Central memory CD8-positive, alpha-beta T cell (primary cell): ENCODE measurements around the gene C4B.
A peak's percentile ranks its signal among the peaks of the same experiment; 100 is the strongest.
"Not testable (repeated sequence)": the region's sequence is repeated elsewhere in the genome, so short reads cannot be mapped to it uniquely, and the experiment has no call there.

Source experiments
- ATAC-seq: fragments of 150-1000 bp; cut with Tn5 transposase; replicated peaks from 2 replicates; pipeline ENCODE4 v1.10.0; 2022; ENCODE audit warnings: mild to moderate bottlenecking, moderate FRiP score, moderate number of reproducible peaks; ENCODE audit not compliant: poor library complexity, severe bottlenecking; ENCODE audit errors: extremely low read depth
- DNase-seq, 2 donors: peaks; one replicate each; pipeline ENCODE4 v3.0.0; 2021; ENCODE audit warnings: low spot score in 2 of 2
- H3K27ac Mint-ChIP-seq: one replicate; pipeline ENCODE4 v1.8.0; 2022; ENCODE audit warnings: low read depth, mild to moderate bottlenecking, moderate library complexity, mixed read lengths
- H3K27me3 Mint-ChIP-seq: one replicate; pipeline ENCODE4 v1.8.0; 2022; ENCODE audit warnings: mixed read lengths
- H3K36me3 Mint-ChIP-seq: one replicate; pipeline ENCODE4 v1.8.0; 2022; ENCODE audit warnings: mild to moderate bottlenecking, moderate library complexity, mixed read lengths; ENCODE audit not compliant: insufficient read depth
- H3K4me1 Mint-ChIP-seq: one replicate; pipeline ENCODE4 v1.8.0; 2022; ENCODE audit warnings: mixed read lengths
- H3K4me3 Mint-ChIP-seq: one replicate; pipeline ENCODE4 v1.8.0; 2022; ENCODE audit warnings: mild to moderate bottlenecking, moderate library complexity, mixed read lengths
- H3K9me3 Mint-ChIP-seq: one replicate; pipeline ENCODE4 v1.8.0; 2022; ENCODE audit warnings: mixed read lengths

The C4B gene

GRCh38 chr6:31971993-31972708, 42.4 kb upstream of the C4B start, which contains the start of gene DXO:
DXO (minus strand) TSS chr6:31972138; CDS start chr6:31971675, 463 bp downstream.
- ATAC-seq (peak; percentile 96), DNase-seq (peak; percentile 95 to 100)
- Mint-ChIP-seq H3K36me3 (peaks cover 29% of the 10 kb centered on the region), H3K4me1 (peaks cover 45% of the 10 kb centered on the region), H3K9me3 (no peaks in the 10 kb centered on the region), H3K27ac (peak within 1 kb of the TSS; percentile 99), H3K27me3 (no peaks in the 10 kb centered on the region), H3K4me3 (peak within 1 kb of the TSS; percentile 81)

GRCh38 chr6:31972709-31973350, 41.8 kb upstream of the C4B start:
- peaks cover 39% of the 10 kb centered on the region for H3K4me1 Mint-ChIP-seq
- ATAC-seq, result no peak
- H3K4me3 Mint-ChIP-seq, result peak overlapping the region; percentile 81
- H3K27ac Mint-ChIP-seq, result peak overlapping the region; percentile 99
- no peaks in the 10 kb centered on the region for H3K9me3 Mint-ChIP-seq
- peaks cover 25% of the 10 kb centered on the region for H3K36me3 Mint-ChIP-seq
- DNase-seq, result no peak
- no peaks in the 10 kb centered on the region for H3K27me3 Mint-ChIP-seq

- not testable (repeated sequence) for H3K27me3 Mint-ChIP-seq, ATAC-seq
Measured at GRCh38 chr6:31976065-31976464, 38.5 kb upstream of the C4B start.

GRCh38 chr6:31977816-31978431, 36.7 kb upstream of the C4B start:
- Mint-ChIP-seq H3K4me3 (no peak overlapping the region), H3K27me3 (no peaks in the 10 kb centered on the region), H3K36me3 (peaks cover 3% of the 10 kb centered on the region), H3K4me1 (peaks cover 12% of the 10 kb centered on the region), H3K9me3 (no peaks in the 10 kb centered on the region), H3K27ac (no peak overlapping the region)
- DNase-seq, result peak in 1 of 2 donors; percentile 6
- no peak for ATAC-seq

More at GRCh38 chr6:31976065-31976464, 38.5 kb upstream of the C4B start:
- H3K9me3 Mint-ChIP-seq, DNase-seq, H3K27ac Mint-ChIP-seq, H3K4me3 Mint-ChIP-seq: not testable (repeated sequence)
- H3K4me1 Mint-ChIP-seq, result peaks cover 24% of the 10 kb centered on the region
- peaks cover 19% of the 10 kb centered on the region for H3K36me3 Mint-ChIP-seq

- no peaks in the 10 kb centered on the region for H3K27me3 Mint-ChIP-seq
- H3K36me3 Mint-ChIP-seq, result no peaks in the 10 kb centered on the region
- H3K4me1 Mint-ChIP-seq, result peaks cover 3% of the 10 kb centered on the region
- H3K9me3 Mint-ChIP-seq, result no peaks in the 10 kb centered on the region
- no peak overlapping the region for H3K27ac Mint-ChIP-seq
- ATAC-seq (no peak), DNase-seq (no peak)
- no peak overlapping the region for H3K4me3 Mint-ChIP-seq
Measured at GRCh38 chr6:31978831-31979230, 35.8 kb upstream of the C4B start.

- Mint-ChIP-seq H3K27ac (peak overlapping the region; percentile 44), H3K36me3 (no peaks in the 10 kb centered on the region), H3K4me3 (no peak overlapping the region), H3K27me3 (no peaks in the 10 kb centered on the region), H3K9me3 (no peaks in the 10 kb centered on the region), H3K4me1 (no peaks in the 10 kb centered on the region)
- no peak for ATAC-seq
- DNase-seq, result no peak
Measured at GRCh38 chr6:31979238-31979898, 35.2 kb upstream of the C4B start.

- not testable (repeated sequence) for DNase-seq, H3K36me3 Mint-ChIP-seq, ATAC-seq, H3K4me1 Mint-ChIP-seq, H3K4me3 Mint-ChIP-seq, H3K9me3 Mint-ChIP-seq, H3K27me3 Mint-ChIP-seq
- H3K27ac Mint-ChIP-seq, result peak overlapping the region; percentile 44
Measured at GRCh38 chr6:31980195-31980876, 34.3 kb upstream of the C4B start.

- ATAC-seq, H3K27me3 Mint-ChIP-seq, H3K4me3 Mint-ChIP-seq, DNase-seq, H3K4me1 Mint-ChIP-seq, H3K9me3 Mint-ChIP-seq, H3K36me3 Mint-ChIP-seq, H3K27ac Mint-ChIP-seq: not testable (repeated sequence)
Measured at GRCh38 chr6:31980998-31981397, 33.6 kb upstream of the C4B start.

- H3K4me1 Mint-ChIP-seq, H3K27me3 Mint-ChIP-seq, H3K27ac Mint-ChIP-seq, ATAC-seq, DNase-seq, H3K9me3 Mint-ChIP-seq, H3K36me3 Mint-ChIP-seq, H3K4me3 Mint-ChIP-seq: not testable (repeated sequence)
Measured at GRCh38 chr6:31981744-31982143, 32.9 kb upstream of the C4B start, which contains the start of gene C4A. C4A (plus strand) TSS chr6:31982057; CDS start chr6:31982108, 51 bp downstream.

GRCh38 chr6:31989363-31989762, 25.2 kb upstream of the C4B start:
- H3K27me3 Mint-ChIP-seq, H3K36me3 Mint-ChIP-seq, ATAC-seq, H3K27ac Mint-ChIP-seq, H3K4me3 Mint-ChIP-seq, DNase-seq, H3K4me1 Mint-ChIP-seq, H3K9me3 Mint-ChIP-seq: not testable (repeated sequence)

- not testable (repeated sequence) for H3K36me3 Mint-ChIP-seq, H3K27me3 Mint-ChIP-seq, H3K9me3 Mint-ChIP-seq, H3K4me1 Mint-ChIP-seq, DNase-seq, ATAC-seq, H3K4me3 Mint-ChIP-seq, H3K27ac Mint-ChIP-seq
Measured at GRCh38 chr6:31994421-31994820, 20.2 kb upstream of the C4B start.

- ATAC-seq, H3K4me3 Mint-ChIP-seq, H3K36me3 Mint-ChIP-seq, H3K4me1 Mint-ChIP-seq, DNase-seq, H3K27me3 Mint-ChIP-seq, H3K27ac Mint-ChIP-seq, H3K9me3 Mint-ChIP-seq: not testable (repeated sequence)
Measured at GRCh38 chr6:31996385-31996784, 18.2 kb upstream of the C4B start.
